Measurements from ENCODE around the gene THG1L. TPM values are rescaled to one million over a fixed set of nuclear protein-coding genes. Genes with fewer than 3 reads are reported as not detected.

The THG1L gene
- total and polyA plus RNA-seq, 2 experiments from 2014 or later = 7.5 to 10.2 TPM

GRCh38 chr5:157703736-157704135 lies 27.5 kb upstream of the THG1L start:
- Histone ChIP-seq H3K27ac (no peak overlapping the region), H3K36me3 (replicated peaks; ENCODE audit: insufficient read depth, low read depth) (no peaks in the 10 kb centered on the region), H3K27me3 (no peaks in the 10 kb centered on the region), H3K4me3 (no peak overlapping the region), H2AFZ (no peak overlapping the region), H4K20me1 (ENCODE audit: insufficient read depth, poor library complexity, severe bottlenecking) (no peaks in the 10 kb centered on the region), H3K9me3 (ENCODE audit: low read depth) (peaks cover 2% of the 10 kb centered on the region), H3K9me2 (replicated peaks; ENCODE audit: insufficient read depth) (no peaks in the 10 kb centered on the region), H3K4me2 (no peak overlapping the region), H3K79me2 (no peaks in the 10 kb centered on the region), H3K4me1 (ENCODE audit: insufficient read depth) (peaks cover 5% of the 10 kb centered on the region)
- no peak for TF ChIP-seq EZH2phosphoT487 (IDR thresholded peaks at IDR 0.05; ENCODE audit: low read depth, severe bottlenecking, unreplicated experiment)
- TF ChIP-seq EZH2 (IDR thresholded peaks at IDR 0.05; ENCODE audit: borderline replicate concordance) = no peak
- TF ChIP-seq CTCF (IDR thresholded peaks at IDR 0.05; ENCODE audit: poor library complexity) = no peak
- no peak for DNase-seq (ENCODE audit: low spot score)
- 85% methylated on average over 3 of the region's 3 CpGs for WGBS (ENCODE audit: low lambda C conversion rate, missing lambda C conversion rate)

GRCh38 chr5:157708866-157709265 lies 22.4 kb upstream of the THG1L start:
- TF ChIP-seq CTCF (IDR thresholded peaks at IDR 0.05; ENCODE audit: poor library complexity) (no peak), EZH2phosphoT487 (IDR thresholded peaks at IDR 0.05; ENCODE audit: low read depth, severe bottlenecking, unreplicated experiment) (no peak), EZH2 (IDR thresholded peaks at IDR 0.05; ENCODE audit: borderline replicate concordance) (no peak)
- Histone ChIP-seq H4K20me1 (ENCODE audit: insufficient read depth, poor library complexity, severe bottlenecking) (no peaks in the 10 kb centered on the region), H3K36me3 (replicated peaks; ENCODE audit: insufficient read depth, low read depth) (no peaks in the 10 kb centered on the region), H3K4me1 (ENCODE audit: insufficient read depth) (peaks cover 5% of the 10 kb centered on the region), H2AFZ (no peak overlapping the region), H3K27me3 (no peaks in the 10 kb centered on the region), H3K4me2 (no peak overlapping the region), H3K79me2 (no peaks in the 10 kb centered on the region), H3K9me2 (replicated peaks; ENCODE audit: insufficient read depth) (no peaks in the 10 kb centered on the region), H3K27ac (no peak overlapping the region), H3K4me3 (no peak overlapping the region), H3K9me3 (ENCODE audit: low read depth) (no peaks in the 10 kb centered on the region)
- DNase-seq (ENCODE audit: low spot score) = no peak
- 80% methylated on average over 1 of the region's 1 CpG for WGBS (ENCODE audit: low lambda C conversion rate, missing lambda C conversion rate)

GRCh38 chr5:157709346-157709745 lies 21.9 kb upstream of the THG1L start:
- H3K4me2 ChIP-seq = no peak overlapping the region
- no peaks in the 10 kb centered on the region for H3K27me3 ChIP-seq
- H4K20me1 ChIP-seq (ENCODE audit: insufficient read depth, poor library complexity, severe bottlenecking) = no peaks in the 10 kb centered on the region
- no peak for DNase-seq (ENCODE audit: low spot score)
- no peak overlapping the region for H2AFZ ChIP-seq
- peaks cover 5% of the 10 kb centered on the region for H3K4me1 ChIP-seq (ENCODE audit: insufficient read depth)
- H3K4me3 ChIP-seq = no peak overlapping the region
- TF ChIP-seq EZH2 (IDR thresholded peaks at IDR 0.05; ENCODE audit: borderline replicate concordance) (no peak), EZH2phosphoT487 (IDR thresholded peaks at IDR 0.05; ENCODE audit: low read depth, severe bottlenecking, unreplicated experiment) (no peak), CTCF (IDR thresholded peaks at IDR 0.05; ENCODE audit: poor library complexity) (no peak)
- H3K27ac ChIP-seq = no peak overlapping the region
- H3K9me3 ChIP-seq (ENCODE audit: low read depth) = no peaks in the 10 kb centered on the region
- H3K79me2 ChIP-seq = no peaks in the 10 kb centered on the region
- no peaks in the 10 kb centered on the region for H3K9me2 ChIP-seq (replicated peaks; ENCODE audit: insufficient read depth)
- no peaks in the 10 kb centered on the region for H3K36me3 ChIP-seq (replicated peaks; ENCODE audit: insufficient read depth, low read depth)

- Histone ChIP-seq H3K4me2 (no peak overlapping the region), H3K9me2 (replicated peaks; ENCODE audit: insufficient read depth) (no peaks in the 10 kb centered on the region), H3K4me1 (ENCODE audit: insufficient read depth) (peaks cover 5% of the 10 kb centered on the region), H3K36me3 (replicated peaks; ENCODE audit: insufficient read depth, low read depth) (no peaks in the 10 kb centered on the region), H2AFZ (no peak overlapping the region), H3K27ac (no peak overlapping the region), H4K20me1 (ENCODE audit: insufficient read depth, poor library complexity, severe bottlenecking) (no peaks in the 10 kb centered on the region), H3K4me3 (no peak overlapping the region), H3K79me2 (no peaks in the 10 kb centered on the region), H3K9me3 (ENCODE audit: low read depth) (no peaks in the 10 kb centered on the region), H3K27me3 (no peaks in the 10 kb centered on the region)
- WGBS (ENCODE audit: low lambda C conversion rate, missing lambda C conversion rate) = 86% methylated on average over 3 of the region's 3 CpGs
- no peak for TF ChIP-seq EZH2phosphoT487 (IDR thresholded peaks at IDR 0.05; ENCODE audit: low read depth, severe bottlenecking, unreplicated experiment)
- no peak for TF ChIP-seq EZH2 (IDR thresholded peaks at IDR 0.05; ENCODE audit: borderline replicate concordance)
- TF ChIP-seq CTCF (IDR thresholded peaks at IDR 0.05; ENCODE audit: poor library complexity) = no peak
- no peak for DNase-seq (ENCODE audit: low spot score)
Observed at GRCh38 chr5:157710431-157710830, 20.8 kb upstream of the THG1L start.

Measured in hepatocyte (in vitro differentiated cells).